Embryonic facial prominence (tissue), 1 donor: ENCODE data around the gene LHFPL5.

ENCODE experiments used
- DNase-seq: peaks from one replicate; pipeline ENCODE4 v3.0.0-alpha.2; 2016; ENCODE audit errors: extremely low spot score

The LHFPL5 gene

GRCh38 chr6:35856250-35856649, 51.1 kb downstream of the LHFPL5 start:
- DNase-seq, result no peak

GRCh38 chr6:35857853-35858252, 52.7 kb downstream of the LHFPL5 start:
- no peak for DNase-seq

- no peak for DNase-seq
These were observed 54.2 kb downstream of the LHFPL5 start for GRCh38 chr6:35859367-35859766.
